AG10803 (cell line): Measurements from ENCODE around the gene MAP4K4.

Experiments used
- DNase-seq: peaks from one replicate; pipeline ENCODE4 v3.0.0; 2010; ENCODE audit warnings: low read depth
- H3K4me3 ChIP-seq: 2 replicates; pipeline ENCODE4 v1.5.1; 2011; ENCODE audit warnings: mild to moderate bottlenecking, low read length, control low read depth
- CTCF ChIP-seq: conservative IDR thresholded peaks from 2 replicates; pipeline ENCODE4 v1.5.1; 2011; ENCODE audit warnings: mild to moderate bottlenecking, low read length, control low read depth, inconsistent platforms

MAP4K4 gene

GRCh38 chr2:101710036-101710435 lies 12.5 kb downstream of the MAP4K4 start:
- H3K4me3 ChIP-seq, result no peak overlapping the region
- DNase-seq, result no peak

GRCh38 chr2:101710471-101711318 lies 13.2 kb downstream of the MAP4K4 start:
- no peak for TF ChIP-seq CTCF
- DNase-seq, result peak; percentile 16
- no peak overlapping the region for H3K4me3 ChIP-seq

More at GRCh38 chr2:101710036-101710435, 12.5 kb downstream of the MAP4K4 start:
- no peak for TF ChIP-seq CTCF

GRCh38 chr2:101714118-101714517 lies 16.6 kb downstream of the MAP4K4 start:
- H3K4me3 ChIP-seq, result no peak overlapping the region

GRCh38 chr2:101717071-101717845 lies 19.8 kb downstream of the MAP4K4 start:
- DNase-seq, result no peak
- no peak for TF ChIP-seq CTCF
- no peak overlapping the region for H3K4me3 ChIP-seq

More at GRCh38 chr2:101714118-101714517, 16.6 kb downstream of the MAP4K4 start:
- DNase-seq, result no peak
- no peak for TF ChIP-seq CTCF

GRCh38 chr2:101718479-101718878 lies 21.0 kb downstream of the MAP4K4 start:
- DNase-seq, result no peak
- H3K4me3 ChIP-seq, result no peak overlapping the region
- no peak for TF ChIP-seq CTCF

GRCh38 chr2:101718993-101719571 lies 21.6 kb downstream of the MAP4K4 start:
- TF ChIP-seq CTCF, result no peak
- H3K4me3 ChIP-seq, result no peak overlapping the region
- DNase-seq, result peak; percentile 25
